NCI-H446 treated with DMSO at 0.1 percent for 48 hours (cell line): ENCODE results near the gene KCND3.

Experiments used
- DNase-seq: peaks from one replicate; lab custom pipeline; 2025; lab: John Stamatoyannopoulos, UW

The KCND3 gene

GRCh38 chr1:111989531-111990025 is at the start of gene KCND3:
Gene KCND3 (minus strand): TSS chr1:111989668.
- no peak for DNase-seq

- no peak for DNase-seq
Observed at GRCh38 chr1:112034277-112034676, 44.8 kb upstream of the KCND3 start.

- DNase-seq = peak; percentile 95
Observed at GRCh38 chr1:112033439-112034120, 44.1 kb upstream of the KCND3 start.

GRCh38 chr1:112030157-112030556 is 40.7 kb upstream of the KCND3 start:
- no peak for DNase-seq

GRCh38 chr1:112027696-112028095 is 38.2 kb upstream of the KCND3 start:
- no peak for DNase-seq

- no peak for DNase-seq
Observed at GRCh38 chr1:112026501-112026900, 37.0 kb upstream of the KCND3 start.

- DNase-seq = no peak
Observed at GRCh38 chr1:112026016-112026415, 36.5 kb upstream of the KCND3 start.

GRCh38 chr1:112021263-112021662 is 31.8 kb upstream of the KCND3 start:
- no peak for DNase-seq

- DNase-seq = no peak
Observed at GRCh38 chr1:112017183-112017582, 27.7 kb upstream of the KCND3 start.

GRCh38 chr1:112012823-112013222 is 23.4 kb upstream of the KCND3 start:
- no peak for DNase-seq

- DNase-seq = peak; percentile 50
Observed at GRCh38 chr1:112011202-112011601, 21.7 kb upstream of the KCND3 start.

- no peak for DNase-seq
Observed at GRCh38 chr1:112007169-112007568, 17.7 kb upstream of the KCND3 start.

GRCh38 chr1:112006416-112007025 is 17.1 kb upstream of the KCND3 start:
- peak; percentile 97 for DNase-seq

- no peak for DNase-seq
Observed at GRCh38 chr1:112004076-112004475, 14.6 kb upstream of the KCND3 start.

GRCh38 chr1:112002514-112002913 is 13.0 kb upstream of the KCND3 start:
- DNase-seq = no peak

GRCh38 chr1:112001436-112001835 is 12.0 kb upstream of the KCND3 start:
- DNase-seq = no peak

GRCh38 chr1:112000048-112000447 is 10.6 kb upstream of the KCND3 start:
- no peak for DNase-seq

- DNase-seq = no peak
Observed at GRCh38 chr1:111998332-111998731, 8.9 kb upstream of the KCND3 start.

- DNase-seq = no peak
Observed at GRCh38 chr1:111992476-111992875, 3.0 kb upstream of the KCND3 start.

- peak; percentile 88 for DNase-seq
Observed at GRCh38 chr1:111990878-111991718, 1.6 kb upstream of the KCND3 start.

GRCh38 chr1:111990026-111990877 is 784 bp upstream of the KCND3 start:
- no peak for DNase-seq
